K562 (cell line): ENCODE data around the gene KRT28. TPM values are rescaled to one million over a fixed set of nuclear protein-coding genes. Genes with fewer than 3 reads are reported as not detected.
A peak's percentile ranks its signal among the peaks of the same experiment; 100 is the strongest.

Source experiments
- ATAC-seq: fragments of 200-7000 bp; cut with Tn5 transposase; 3 replicates; pipeline ENCODE4 v1.9.1; 2020; ENCODE audit warnings: moderate library complexity
- BruUV-seq: library from RNA; stranded (reverse); fragments of 400-500 nt; replicated peaks from 2 replicates; lab custom pipeline; 2021; lab: Mats Ljungman, UMichigan
- CTCF ChIA-PET: fragments of 300-600 bp; formaldehyde crosslinking; extraction: SDS; loops from one replicate; lab custom pipeline; 2021; ENCODE audit warnings: low intra/inter-chr PET ratio; lab: Yijun Ruan, JAX
- POLR2A ChIA-PET: fragments of 300-600, 350-650 bp; sonication (Branson Sonifier 250); formaldehyde crosslinking; extraction: SDS; loops from one replicate; lab custom pipeline; 2021; ENCODE audit warnings: antibody characterized with exemption, inconsistent platforms; lab: Yijun Ruan, JAX
- DNase-seq, 4 experiments: peaks; one replicate each; pipeline versions ENCODE4 v3.0.0 to v3.0.0-alpha.2; 2011 to 2018; ENCODE audit warnings: low spot score in 3 of 4, mixed read lengths in 3 of 4; ENCODE audit errors: extremely low read depth in 1 of 4
- FAIRE-seq: peaks from 2 replicates; lab custom pipeline; 2011; peaks lifted over from hg19 to GRCh38; lab: Jason Lieb, UNC
- H2AFZ ChIP-seq: 2 replicates; pipeline ENCODE4 v1.6.0; 2011; ENCODE audit warnings: low read depth, low read length, control low read depth, inconsistent platforms
- H3K27ac ChIP-seq: fragments of 200-600 bp; 3 replicates; pipeline ENCODE4 v1.8.0; 2011; ENCODE audit warnings: low read depth, mild to moderate bottlenecking, control low read depth, inconsistent platforms, low read length, moderate library complexity, mixed read lengths; ENCODE audit errors: extremely low read depth
- H3K27me3 ChIP-seq, 2 experiments: fragments of 300-600 bp in 1 of 2; 2 replicates in 1 of 2; 3 replicates in 1 of 2; pipeline versions ENCODE4 v1.6.0 to v1.8.0; 2011; ENCODE audit warnings: inconsistent platforms in 2 of 2, low read length in 2 of 2, mild to moderate bottlenecking in 1 of 2, mixed read lengths in 1 of 2, moderate library complexity in 1 of 2; ENCODE audit not compliant: control insufficient read depth in 2 of 2, insufficient read depth in 2 of 2
- H3K36me3 ChIP-seq: fragments of 300-600 bp; 3 replicates; pipeline ENCODE4 v1.8.0; 2011; ENCODE audit warnings: mild to moderate bottlenecking, low read length, inconsistent platforms; ENCODE audit not compliant: control insufficient read depth, insufficient read depth
- H3K4me1 ChIP-seq, 2 experiments: fragments of 200-600 bp in 1 of 2; replicated peaks in 1 of 2; 2 replicates in 1 of 2; 3 replicates in 1 of 2; pipeline versions ENCODE4 v1.5.1 to v1.8.0; 2011; ENCODE audit warnings: inconsistent platforms in 2 of 2, low read length in 2 of 2, mild to moderate bottlenecking in 1 of 2, mixed read lengths in 1 of 2, moderate library complexity in 1 of 2; ENCODE audit not compliant: control insufficient read depth in 2 of 2, insufficient read depth in 2 of 2
- H3K4me2 ChIP-seq: 2 replicates; pipeline ENCODE4 v1.6.1; 2011; ENCODE audit warnings: low read length, control low read depth, inconsistent platforms, mixed read lengths; ENCODE audit not compliant: insufficient read depth
- H3K4me3 ChIP-seq: fragments of 200-600 bp; sonication (generic), shearing (Covaris generic); 2 replicates; pipeline ENCODE4 v1.5.1; 2016; ENCODE audit warnings: control low read depth, inconsistent platforms
- H3K79me2 ChIP-seq: fragments of 200-600 bp; 3 replicates; pipeline ENCODE4 v1.8.0; 2011; ENCODE audit warnings: low read length, inconsistent platforms; ENCODE audit not compliant: control insufficient read depth, insufficient read depth
- H3K9ac ChIP-seq, 2 experiments: 2 replicates each; pipeline versions ENCODE4 v1.6.0 to v1.6.1; 2011; ENCODE audit warnings: low read depth in 2 of 2, low read length in 2 of 2, control low read depth in 1 of 2, inconsistent platforms in 1 of 2, mild to moderate bottlenecking in 1 of 2, mixed read lengths in 1 of 2; ENCODE audit not compliant: insufficient read depth in 1 of 2
- H3K9me1 ChIP-seq: one replicate; pipeline ENCODE4 v1.6.0; 2011; ENCODE audit warnings: inconsistent platforms, mild to moderate bottlenecking, low read length, moderate library complexity; ENCODE audit not compliant: control insufficient read depth, insufficient read depth
- H3K9me3 ChIP-seq: replicated peaks from 2 replicates; pipeline ENCODE4 v1.5.1; 2011; ENCODE audit warnings: low read depth, low read length, inconsistent platforms; ENCODE audit not compliant: control insufficient read depth, insufficient read depth
- H4K20me1 ChIP-seq: replicated peaks from 2 replicates; pipeline ENCODE4 v1.6.1; 2011; ENCODE audit warnings: low read length, inconsistent platforms, mixed read lengths; ENCODE audit not compliant: control insufficient read depth, insufficient read depth
- ATF3 ChIP-seq, 2 experiments: fragments of 450-650 bp in 1 of 2; sonication (generic) in 1 of 2; formaldehyde crosslinking in 1 of 2; IDR thresholded peaks in 1 of 2; conservative IDR thresholded peaks in 1 of 2; 2 replicates each; pipeline versions ENCODE4 v1.6.1 to v1.8.1; 2016 to 2023; ENCODE audit warnings: mild to moderate bottlenecking in 2 of 2, moderate library complexity in 2 of 2, inconsistent platforms in 1 of 2, missing genetic modification reagents in 1 of 2
- CBFA2T3 ChIP-seq: fragments of 450-650 bp; IDR thresholded peaks from 2 replicates; pipeline ENCODE4 v1.6.1; 2017
- CBX8 ChIP-seq: fragments of 200-600 bp; sonication (generic); IDR thresholded peaks from 2 replicates; pipeline ENCODE4 v1.6.1; 2012; ENCODE audit warnings: borderline replicate concordance, mixed run types, low read depth, mild to moderate bottlenecking, moderate library complexity, mixed read lengths, low read length, control low read depth, inconsistent platforms; ENCODE audit not compliant: poor library complexity, severe bottlenecking; ENCODE audit errors: extremely low read depth
- CREB1 ChIP-seq, 2 experiments: sonication (generic) in 1 of 2; formaldehyde crosslinking in 1 of 2; IDR thresholded peaks; 2 replicates each; pipeline versions ENCODE4 v1.6.1 to v1.8.0; 2012 to 2022; ENCODE audit warnings: inconsistent platforms in 1 of 2, mild to moderate bottlenecking in 1 of 2, missing genetic modification reagents in 1 of 2, moderate library complexity in 1 of 2
- JUNB ChIP-seq: fragments of 450-650 bp; formaldehyde crosslinking; conservative IDR thresholded peaks from 2 replicates; pipeline ENCODE4 v1.4.0; 2020; ENCODE audit warnings: mild to moderate bottlenecking
- RCOR1 ChIP-seq, 2 experiments: IDR thresholded peaks; 2 replicates each; pipeline ENCODE4 v1.6.1; 2012; ENCODE audit warnings: low read depth in 2 of 2, low read length in 2 of 2, borderline replicate concordance in 1 of 2, improper control_type of control experiment in 1 of 2
- SMAD1 ChIP-seq: fragments of 150-350 bp; IDR thresholded peaks from 2 replicates; pipeline ENCODE4 v1.6.1; 2014; ENCODE audit warnings: low read length, low read depth; ENCODE audit not compliant: partially characterized antibody
- VEZF1 ChIP-seq: fragments of 200-800 bp; sonication (Bioruptor generic); IDR thresholded peaks from 2 replicates; pipeline ENCODE4 v1.6.1; 2017; ENCODE audit warnings: missing genetic modification characterization, missing compliant biosample characterization
- ZBTB2 ChIP-seq: fragments of 450-650 bp; IDR thresholded peaks from 2 replicates; pipeline ENCODE4 v1.6.1; 2016; ENCODE audit warnings: antibody characterized with exemption
- ZNF12 ChIP-seq: sonication (generic); formaldehyde crosslinking; IDR thresholded peaks from 2 replicates; pipeline ENCODE4 v1.4.0; 2020; ENCODE audit warnings: mild to moderate bottlenecking, missing genetic modification reagents
- ZNF253 ChIP-seq: fragments of 250-450 bp; sonication (Bioruptor Pico); conservative IDR thresholded peaks from 2 replicates; pipeline ENCODE4 v1.6.1; 2021; ENCODE audit warnings: mild to moderate bottlenecking
- ZNF57 ChIP-seq: fragments of 450-650 bp; formaldehyde crosslinking; IDR thresholded peaks from 2 replicates; pipeline ENCODE4 v1.4.0; 2020; ENCODE audit warnings: mild to moderate bottlenecking, moderate library complexity
- WGBS: fragments of 100-300 bp; shearing (Covaris generic); methylation state at CpG from one replicate; pipeline ENCODE4 v1.1.6; 2016; ENCODE audit warnings: low coverage, mixed read lengths; ENCODE audit not compliant: insufficient coverage; ENCODE audit errors: missing lambda C conversion rate; 5-methylcytosine and 5-hydroxymethylcytosine counted together
- in situ Hi-C: fragments of 300-500 bp; cut with MboI; formaldehyde crosslinking; loops from 4 replicates; pipeline ENCODE4 v1.15.0; 2018; ENCODE audit warnings: inconsistent platforms, mixed read lengths
- intact Hi-C: fragments of 100-400 bp; cut with micrococcal nuclease; formaldehyde crosslinking; loops from 2 replicates; pipeline ENCODE4 v1.14.2; 2022
- polyA plus RNA-seq, 8 experiments: library from polyadenylated mRNA; depleted of rRNA in 4 of 8; stranded (reverse) in 5 of 8; unstranded in 3 of 8; fragments of >200 nt; fragmentation: Nextera tagmentation in 2 of 8; fragmentation: Illumina TruSeq in 1 of 8; extraction: Ambion mirVana in 2 of 8; extraction: Trizol in 1 of 8; gene quantifications; 2 replicates each; pipeline versions ENCODE4 v1.2.1 to v1.2.3, GENCODE V29; 2011 to 2014; ENCODE audit warnings: inconsistent platforms in 1 of 8, missing spikeins in 1 of 8
- total RNA-seq, 7 experiments: library from RNA; depleted of rRNA in 6 of 7; stranded (reverse); fragments of >200 nt in 6 of 7; fragmentation: Illumina TruSeq in 2 of 7; extraction: Trizol in 2 of 7; gene quantifications; 2 replicates each; pipeline versions ENCODE4 v1.2.1 to v1.2.3, GENCODE V29; 2011 to 2021; ENCODE audit warnings: low replicate concordance in 1 of 7

Gene KRT28
- total and polyA plus RNA-seq, 9 of the 15 experiments (the other 6 are each of a cell fraction or from before 2014, with no cell fraction given) = not detected

- BruUV-seq = no TSS peak
- Histone ChIP-seq H3K4me2 (no peak overlapping the region), H4K20me1 (no peaks in the 10 kb centered on the region), H3K79me2 (no peaks in the 10 kb centered on the region), H3K27me3 (peaks cover 10 to 29% of the 10 kb centered on the region in 2 experiments), H3K27ac (no peak overlapping the region), H3K9me3 (no peaks in the 10 kb centered on the region), H3K9ac (no peak overlapping the region), H3K36me3 (no peaks in the 10 kb centered on the region), H3K4me1 (peaks cover 0 to 5% of the 10 kb centered on the region in 2 experiments; a peak in 1 of 5 replicates), H3K9me1 (no peaks in the 10 kb centered on the region), H3K4me3 (no peak overlapping the region), H2AFZ (no peak overlapping the region)
- ChIA-PET POLR2A (interaction anchor here (0.8 kb wide), 1 partner anchor 651 kb away, joined by 3 read pairs; no protein-coding TSS in a partner anchor), CTCF (interaction anchor here (0.9 kb wide), 1 partner anchor 847 kb away, joined by 5 read pairs; no protein-coding TSS in a partner anchor)
- 0% methylated on average over 2 of the region's 2 CpGs for WGBS
- in situ Hi-C loops (loop anchor here (5.0 to 10.0 kb wide), 3 partner anchors 104 to 861 kb away; no protein-coding TSS in a partner anchor), intact Hi-C loops (no loop called here)
- DNase-seq (no peak), FAIRE-seq (no peak), ATAC-seq (no peak)
- TF ChIP-seq CBFA2T3 = 0 out of 2 replicates have a peak, but pooled peaks have one; percentile 18
- peak; percentile 75 for TF ChIP-seq ATF3 (IDR thresholded peaks at IDR 0.05)
- TF ChIP-seq ATF3 (CRISPR knock-in tag; conservative IDR thresholded peaks at IDR 0.05) = no peak
- no peak for TF ChIP-seq SMAD1
- no peak for TF ChIP-seq RCOR1 (IDR thresholded peaks at IDR 0.05; ENCODE audit: borderline replicate concordance in 1 of 2, low read depth in 2 of 2, low read length in 2 of 2)
- no peak for TF ChIP-seq VEZF1 (CRISPR knock-in tag)
- no peak for TF ChIP-seq ZNF57
- 0 out of 2 replicates have a peak, but pooled peaks have one; percentile 17 for TF ChIP-seq JUNB (CRISPR knock-in tag)
- no peak for TF ChIP-seq CBX8
- no peak for TF ChIP-seq ZNF12 (CRISPR knock-in tag)
- no peak for TF ChIP-seq CREB1 (IDR thresholded peaks at IDR 0.05)
- no peak for TF ChIP-seq CREB1 (CRISPR knock-in tag; IDR thresholded peaks at IDR 0.05)
- TF ChIP-seq ZNF253 (CRISPR knock-in tag) = no peak
- no peak for TF ChIP-seq ZBTB2
Observed at GRCh38 chr17:40801157-40801556, 1.4 kb upstream of the KRT28 start.
